HG03565 (cell line): ENCODE measurements around the gene ANKRD11.
"Not testable (repeated sequence)": the region's sequence is repeated elsewhere in the genome, so short reads cannot be mapped to it uniquely, and the experiment has no call there.

Source experiments
- ATAC-seq: cut with Tn5 transposase; IDR thresholded peaks from one replicate; pipeline ENCODE4 v1.9.1; 2021; ENCODE audit warnings: mild to moderate bottlenecking, moderate library complexity; ENCODE audit not compliant: unreplicated experiment

The ANKRD11 gene

DNA sequence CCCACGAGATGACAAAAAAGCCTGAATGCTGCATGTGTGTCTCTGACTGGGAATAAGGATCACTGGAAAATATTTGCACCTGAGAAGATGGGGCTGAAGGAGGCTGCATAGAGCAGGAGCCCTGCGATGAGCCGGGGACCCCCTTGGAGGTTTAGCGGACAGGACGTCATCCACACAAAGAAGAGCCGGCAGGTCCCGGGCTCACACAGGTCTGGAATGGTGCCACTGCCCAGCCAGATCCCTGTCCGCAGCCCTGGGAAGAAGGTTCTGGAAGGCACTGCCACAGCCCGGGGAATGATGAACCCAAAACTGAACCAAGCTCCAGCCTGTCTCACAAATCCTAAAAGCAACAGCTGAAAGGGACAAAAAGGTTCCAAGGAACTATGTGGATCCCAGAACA, 101.8 kb downstream of the ANKRD11 start:
- ATAC-seq = no peak

DNA sequence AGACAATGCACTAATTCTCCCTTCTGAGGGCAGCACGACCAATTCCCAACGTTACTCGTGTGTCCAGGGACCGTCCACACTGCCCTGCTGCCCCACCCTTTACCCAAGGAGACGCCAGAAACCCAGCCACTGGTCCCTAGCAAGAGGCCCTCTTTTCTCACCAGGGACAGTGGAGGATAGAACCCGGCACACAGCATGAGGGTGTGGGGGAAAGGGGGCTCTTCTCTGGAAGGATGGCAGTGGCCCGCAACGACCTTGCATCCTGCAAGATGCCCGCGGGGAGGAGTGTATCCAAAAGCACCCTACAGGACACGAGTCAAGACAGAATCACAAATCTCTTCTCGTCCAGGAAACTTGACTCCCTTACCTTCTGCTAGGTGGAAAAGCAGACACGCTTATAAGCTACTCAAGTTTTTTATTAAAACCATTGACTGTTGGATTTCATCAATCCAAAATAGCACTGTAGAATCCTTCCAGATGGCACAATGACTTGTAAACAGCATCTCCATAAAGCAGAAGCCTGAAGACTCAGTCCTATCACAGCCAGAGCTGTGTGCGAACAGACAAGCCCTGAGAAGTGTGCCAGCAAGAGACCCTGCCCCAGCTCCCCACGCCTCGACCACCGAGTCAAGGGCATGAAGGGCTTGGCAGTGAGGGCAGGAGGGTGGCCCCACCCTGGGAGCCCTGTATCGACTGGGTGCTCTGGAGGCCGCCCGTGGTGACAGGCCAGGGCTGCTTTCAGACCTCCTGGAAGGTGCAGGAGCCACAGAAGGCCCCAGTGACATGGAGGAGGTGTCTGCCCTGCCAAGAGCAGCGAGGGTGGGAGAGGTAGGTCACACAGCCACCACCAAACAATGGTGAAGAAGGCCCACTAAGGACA, 103.8 kb downstream of the ANKRD11 start:
- no peak for ATAC-seq

DNA sequence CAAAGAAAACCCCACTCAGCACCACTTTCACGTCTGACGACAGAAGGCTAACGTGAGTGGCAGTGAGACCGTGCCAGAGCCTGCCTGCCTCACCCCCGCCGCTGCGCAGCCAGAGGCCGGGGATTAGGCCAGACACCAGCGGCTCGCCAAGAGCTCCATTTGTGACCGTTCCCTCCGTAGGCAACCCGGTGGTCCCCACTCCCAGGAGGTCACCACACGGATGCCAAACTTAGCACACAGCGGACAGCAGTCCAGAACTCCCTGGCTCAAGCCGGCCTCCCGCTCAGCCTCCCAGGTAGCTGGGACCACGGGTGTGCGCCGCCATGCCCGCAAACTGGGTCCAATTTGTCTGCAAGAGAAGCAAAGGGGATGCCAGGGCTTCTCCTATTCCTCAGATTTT, 104.6 kb downstream of the ANKRD11 start:
- ATAC-seq = no peak

DNA sequence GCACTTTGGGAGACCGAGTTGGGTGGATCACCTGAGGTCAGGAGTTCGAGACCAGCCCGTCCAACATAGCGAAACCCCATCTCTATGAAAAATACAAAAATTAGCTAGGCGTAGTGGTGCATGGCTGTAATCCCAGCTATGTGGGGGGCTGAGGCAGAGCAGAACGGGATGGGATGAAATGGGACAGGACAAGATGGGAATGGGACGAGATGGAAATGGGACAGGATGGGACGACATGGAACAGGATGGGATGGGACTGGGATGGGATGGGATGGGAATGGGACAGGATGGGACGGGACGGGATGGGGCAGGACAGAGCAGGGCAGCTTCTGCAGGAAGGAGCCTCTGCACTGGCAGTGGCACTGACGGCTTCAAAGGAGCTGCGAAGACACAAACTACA, 106.1 kb downstream of the ANKRD11 start:
- no peak for ATAC-seq

DNA sequence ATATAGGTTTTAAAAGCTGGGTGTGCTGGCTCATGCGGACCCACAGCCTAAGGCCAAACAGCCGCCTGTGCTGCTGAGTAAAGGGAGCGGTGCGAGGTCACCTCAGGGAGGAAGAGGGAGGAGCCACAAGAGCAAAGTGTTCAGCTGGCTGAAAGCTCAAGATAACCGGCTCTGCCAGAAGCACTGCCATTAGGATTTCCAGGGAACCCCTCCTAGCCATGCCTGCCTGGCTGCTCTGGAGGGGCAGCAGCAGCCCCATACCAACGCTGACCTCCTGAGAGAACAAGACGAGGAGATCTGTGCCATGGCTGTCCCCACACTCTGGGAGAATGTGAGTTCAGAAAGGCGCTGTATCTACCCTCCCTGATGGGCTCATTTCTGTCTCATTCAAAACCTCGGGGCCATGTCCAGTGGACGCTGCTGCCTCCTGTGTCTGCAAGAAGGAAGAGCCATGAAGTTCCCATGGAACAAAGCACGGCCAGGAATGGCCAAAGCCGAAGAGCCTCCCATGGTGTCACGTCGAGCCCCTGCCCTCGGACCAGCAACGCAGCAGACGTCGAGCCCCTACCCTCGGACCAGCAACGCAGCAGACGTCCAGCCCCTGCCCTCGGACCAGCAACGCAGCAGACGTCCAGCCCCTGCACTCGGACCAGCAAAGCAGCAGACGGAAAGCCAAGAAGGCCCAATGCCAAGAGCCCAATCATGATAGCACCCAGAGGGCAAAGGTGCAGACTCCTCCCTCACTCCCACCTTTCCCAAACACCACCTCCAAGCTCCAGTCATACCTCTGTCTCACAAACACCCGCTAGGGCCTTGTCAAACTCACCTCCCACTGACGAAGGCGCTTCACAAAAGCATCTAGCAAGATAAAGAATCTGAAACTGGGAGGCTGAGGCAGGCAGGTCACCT, 107.0 kb downstream of the ANKRD11 start:
- no peak for ATAC-seq

DNA sequence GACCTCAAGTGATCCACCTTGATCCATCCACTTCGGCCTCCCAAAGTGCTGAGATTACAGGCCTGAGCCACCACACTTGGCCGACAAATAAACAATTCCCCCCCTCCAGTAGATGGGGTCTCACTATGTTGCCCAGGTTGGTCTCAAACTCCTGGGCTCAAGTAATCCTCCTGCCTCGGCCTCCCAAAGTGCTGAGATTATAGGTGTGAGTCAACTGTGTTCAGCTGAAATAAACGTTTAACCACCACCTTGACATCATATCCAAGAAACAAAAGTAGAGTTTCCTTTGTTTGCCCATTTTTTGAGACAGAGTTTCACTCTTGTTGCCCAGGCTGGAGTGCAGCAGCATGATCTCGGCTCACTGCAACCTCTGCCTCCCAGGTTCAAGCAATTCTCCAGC, 107.8 kb downstream of the ANKRD11 start:
- ATAC-seq = not testable (repeated sequence)

DNA sequence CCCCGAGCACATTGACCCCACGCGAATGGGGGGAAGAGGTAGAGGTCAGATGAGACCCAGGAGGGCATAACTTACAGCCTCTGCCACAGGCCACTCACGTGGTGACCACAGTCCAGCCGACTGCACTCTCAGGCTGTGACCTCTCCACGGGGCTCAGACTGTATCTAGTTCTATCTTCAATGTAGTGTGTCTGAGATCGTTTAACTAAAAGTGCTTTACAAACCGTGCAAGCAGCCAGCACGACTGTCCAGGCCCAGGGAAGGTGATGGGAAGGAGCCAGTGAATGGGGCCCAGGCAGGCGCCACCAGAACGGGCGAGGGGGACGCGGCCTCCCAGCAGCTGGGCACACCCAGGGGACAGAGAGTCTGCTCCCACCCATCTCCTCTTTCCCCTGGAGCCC, 108.6 kb downstream of the ANKRD11 start:
- no peak for ATAC-seq

DNA sequence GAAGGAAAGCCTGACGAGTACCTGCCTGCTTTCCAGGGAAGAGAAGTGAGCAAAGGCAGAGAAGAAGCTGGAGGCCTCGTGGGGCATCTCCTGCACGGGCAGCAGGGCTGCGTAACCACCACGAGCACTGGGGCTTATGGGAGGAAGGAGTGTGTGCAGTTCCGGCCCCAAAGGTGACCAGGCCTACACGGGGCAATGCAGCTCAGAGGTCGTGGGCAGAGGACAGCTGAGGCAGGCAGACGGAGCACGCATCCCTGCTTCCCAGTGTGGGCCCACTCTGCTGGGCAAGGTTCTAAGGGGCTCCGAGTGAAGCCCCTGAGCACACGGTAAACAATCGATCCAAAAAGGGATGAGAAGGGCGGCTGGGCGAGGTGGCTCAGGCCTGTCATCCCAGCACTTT, 109.7 kb downstream of the ANKRD11 start:
- no peak for ATAC-seq

DNA sequence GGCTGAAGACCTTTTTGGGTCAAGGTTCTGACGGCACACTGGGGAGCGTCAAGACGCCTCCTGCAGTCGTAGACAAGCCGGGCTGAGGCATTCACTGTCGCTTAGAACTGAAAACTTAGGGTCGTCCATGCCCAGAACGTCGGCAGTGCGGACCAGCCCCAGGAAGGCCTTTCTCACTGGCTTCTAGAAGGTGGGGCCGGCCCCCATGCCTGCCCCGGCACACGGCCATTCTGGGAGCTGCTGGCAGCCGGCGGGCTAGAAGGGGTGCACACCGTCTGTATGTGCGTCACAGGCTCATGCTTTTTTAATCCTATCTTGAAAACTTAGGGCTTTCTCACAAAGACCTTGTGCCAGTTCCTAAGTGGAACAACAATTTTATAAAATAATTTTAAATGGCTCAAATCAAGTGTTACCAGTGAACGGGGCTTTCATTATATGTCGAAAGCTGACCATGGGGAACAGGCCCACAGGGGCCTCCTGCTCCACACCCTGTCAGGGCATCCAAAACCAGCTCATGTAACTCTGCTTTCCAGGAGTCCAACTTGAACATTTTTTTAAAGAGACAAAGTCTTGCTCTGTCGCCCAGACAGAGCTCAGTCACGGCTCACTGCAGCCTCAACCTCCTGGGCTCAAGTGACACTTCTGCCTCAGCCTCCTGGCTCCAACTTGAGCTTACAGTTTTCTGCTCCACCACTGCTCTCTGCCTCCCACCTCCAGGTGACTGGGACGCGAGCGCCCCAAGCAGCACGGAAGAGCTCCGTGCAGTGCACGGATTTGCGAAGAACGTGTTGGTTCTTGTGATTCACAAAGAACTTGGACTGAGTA, 111.2 kb downstream of the ANKRD11 start:
- no peak for ATAC-seq

DNA sequence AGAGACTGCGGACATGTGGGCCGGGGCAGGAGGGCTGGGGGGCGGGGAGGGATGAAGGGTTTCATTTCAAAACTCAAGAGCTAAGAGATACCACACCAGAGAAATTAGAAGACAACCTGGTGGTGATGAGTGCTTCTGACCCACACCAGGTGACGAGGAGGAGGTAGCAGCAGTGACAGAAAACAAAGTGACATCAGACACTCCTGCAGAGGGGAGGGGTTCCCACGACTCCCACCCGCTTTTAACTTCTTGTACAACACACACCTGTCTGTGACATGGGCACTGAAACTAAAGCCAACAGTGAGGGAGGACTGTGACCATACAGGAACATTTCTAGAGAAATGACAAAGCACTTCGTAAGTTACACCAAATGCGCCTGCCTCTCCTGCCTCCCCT, 112.9 kb downstream of the ANKRD11 start:
- no peak for ATAC-seq

DNA sequence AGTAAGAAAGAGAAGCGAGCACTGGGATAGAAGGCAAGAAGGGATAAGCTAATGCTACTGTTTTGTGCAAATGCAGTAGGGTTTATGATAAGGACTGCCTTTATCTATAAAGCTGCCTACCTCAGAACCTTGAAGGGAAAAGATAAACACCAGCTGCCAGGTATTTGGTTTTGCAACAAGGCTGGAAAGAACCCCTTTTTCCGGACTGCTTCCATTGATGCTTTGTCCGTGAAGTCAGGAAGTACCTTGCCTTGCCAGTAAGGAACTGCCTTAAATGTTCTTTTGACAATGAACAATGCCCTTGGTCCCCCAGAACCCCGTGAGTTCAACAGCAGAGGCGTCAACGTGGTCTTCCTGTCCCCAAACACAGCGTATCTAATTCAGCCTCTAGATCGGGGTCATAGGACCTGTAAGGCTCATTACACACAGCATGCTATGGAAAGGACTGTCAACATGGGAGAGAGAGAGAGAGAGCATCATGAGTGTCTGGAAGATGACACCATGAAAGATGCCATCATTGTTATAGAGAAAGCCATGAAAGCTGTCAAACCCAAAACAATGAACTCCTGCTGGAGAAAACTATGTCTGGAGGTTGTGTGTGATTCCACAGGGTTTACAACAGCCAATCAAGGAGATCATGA, 113.4 kb downstream of the ANKRD11 start:
- no peak for ATAC-seq

DNA sequence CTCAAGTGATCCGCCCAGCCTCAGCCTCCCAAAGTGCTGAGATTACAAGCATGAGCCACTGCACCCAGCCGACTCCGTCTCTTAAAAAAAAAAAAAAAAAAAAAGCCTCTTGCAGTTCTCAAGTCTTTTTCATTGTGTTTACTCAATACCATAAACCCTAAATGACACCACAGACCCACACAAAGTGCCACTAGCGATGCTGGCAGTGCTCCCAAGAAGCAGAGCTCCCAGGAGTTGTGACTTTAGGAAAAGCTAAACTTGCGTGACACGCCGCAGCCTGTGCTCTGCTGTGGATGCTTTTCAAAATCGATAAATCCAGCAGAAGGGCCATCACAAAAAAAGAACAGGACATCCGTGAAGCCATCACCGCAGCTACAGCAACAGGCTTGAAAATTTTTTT, 114.7 kb downstream of the ANKRD11 start:
- ATAC-seq = no peak

DNA sequence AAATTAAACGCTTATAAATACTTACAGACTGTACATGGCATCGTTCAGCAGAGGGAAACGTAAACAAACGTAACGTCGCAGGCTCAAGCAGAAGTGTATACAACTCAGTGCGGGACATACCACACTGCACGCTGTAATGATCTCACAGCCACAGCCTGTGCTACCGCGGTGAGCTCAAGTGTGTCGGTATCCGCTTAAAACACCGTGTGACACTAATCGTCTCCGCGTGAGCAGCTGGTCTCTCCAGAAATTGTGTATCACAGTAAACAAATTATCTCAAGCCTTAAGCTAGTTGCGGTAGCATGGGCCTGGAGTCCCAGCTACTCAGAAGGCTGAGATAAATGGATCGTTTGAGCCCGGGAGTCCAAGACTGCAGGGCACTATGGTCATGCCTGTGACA, 115.3 kb downstream of the ANKRD11 start:
- ATAC-seq = no peak

DNA sequence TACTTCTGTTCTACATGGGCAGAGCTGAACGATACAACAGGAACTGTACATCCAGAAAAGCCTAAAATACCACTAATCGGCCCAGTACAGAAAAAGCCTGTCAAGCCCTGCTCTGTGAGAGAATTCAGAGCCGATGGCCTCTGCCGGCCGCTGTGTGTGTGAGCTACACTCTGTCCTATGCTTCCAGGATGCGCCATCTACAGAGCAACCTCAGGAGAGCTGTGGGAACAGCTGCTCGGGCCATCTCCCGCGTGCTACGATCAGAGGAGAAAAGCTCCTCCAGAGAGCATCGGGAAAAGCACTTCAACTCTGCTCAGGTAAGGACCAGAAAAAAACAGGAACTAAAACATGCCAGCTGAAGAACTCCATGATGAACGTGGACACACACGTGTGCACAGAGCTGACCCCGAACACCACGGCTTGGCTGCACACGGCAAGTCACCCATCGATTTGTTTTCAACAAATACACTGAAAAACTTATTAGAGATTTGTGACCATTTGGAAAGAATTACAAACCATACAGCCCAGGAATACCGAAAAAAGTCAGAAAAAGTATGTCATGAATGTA, 115.9 kb downstream of the ANKRD11 start:
- no peak for ATAC-seq

DNA sequence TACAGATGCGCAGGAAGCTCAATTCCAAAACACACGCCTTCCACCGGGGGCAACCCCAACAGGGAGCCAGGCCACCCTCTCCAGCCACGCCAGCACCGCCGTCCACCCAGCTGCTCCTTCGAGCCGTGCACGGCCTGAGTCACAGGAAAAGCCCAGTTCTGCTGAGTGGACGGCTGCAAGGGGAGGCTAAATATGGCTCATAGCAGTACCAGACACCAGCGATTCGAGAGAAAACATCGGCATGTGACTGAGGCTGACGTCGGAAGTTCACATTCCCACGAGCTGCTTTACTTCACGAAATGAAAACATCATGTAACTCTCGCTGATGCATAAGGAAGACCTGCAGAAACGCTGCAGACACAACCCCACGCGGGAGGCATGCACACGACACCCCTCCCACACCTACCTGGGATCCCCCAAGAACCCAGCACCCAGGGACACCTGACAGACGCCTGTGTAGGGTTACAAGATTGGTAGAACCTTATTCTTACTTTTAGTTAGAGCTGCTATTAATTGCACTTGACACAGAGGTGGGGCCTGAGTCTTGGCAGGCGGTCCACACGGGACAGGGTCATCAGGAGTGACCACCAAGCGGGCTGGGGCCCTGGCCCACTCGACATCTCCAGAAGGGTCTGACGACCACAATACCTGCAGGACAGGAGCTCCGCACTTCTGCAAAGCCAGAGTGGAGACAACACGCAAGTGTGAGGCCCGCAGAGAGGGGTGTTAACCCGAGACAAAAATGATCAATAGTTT, 116.8 kb downstream of the ANKRD11 start:
- ATAC-seq = no peak

DNA sequence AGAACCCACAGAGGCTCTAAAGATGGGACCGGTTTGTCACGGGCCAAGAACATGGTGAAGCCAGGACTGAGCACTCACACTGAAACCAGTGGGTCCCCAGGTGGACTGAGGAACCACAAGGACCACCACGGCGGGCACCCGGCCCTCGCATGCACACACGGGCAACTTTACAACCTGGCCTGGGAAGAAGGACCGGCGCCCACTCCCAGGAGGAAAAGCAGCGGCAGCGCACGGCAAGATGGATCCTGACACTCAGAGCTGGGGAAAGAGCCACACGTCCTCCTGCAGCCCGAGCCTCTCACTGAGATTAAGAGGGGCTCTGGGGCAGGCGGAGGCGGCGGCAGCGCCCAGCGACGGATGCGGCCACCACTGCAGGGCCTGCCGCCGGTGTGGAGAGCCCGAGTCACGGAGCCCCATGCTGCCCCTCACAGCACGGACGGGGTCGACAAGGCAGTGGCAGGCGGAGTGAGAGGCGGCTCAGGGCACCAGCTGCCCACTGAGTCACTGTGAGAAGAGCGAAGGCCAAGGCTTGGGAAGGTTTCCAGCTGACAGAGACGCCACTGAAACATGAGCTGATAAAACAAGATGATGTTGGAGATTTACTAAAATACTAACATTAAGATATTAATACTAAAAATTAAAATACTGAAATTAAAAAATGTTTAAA, 118.3 kb downstream of the ANKRD11 start:
- no peak for ATAC-seq

DNA sequence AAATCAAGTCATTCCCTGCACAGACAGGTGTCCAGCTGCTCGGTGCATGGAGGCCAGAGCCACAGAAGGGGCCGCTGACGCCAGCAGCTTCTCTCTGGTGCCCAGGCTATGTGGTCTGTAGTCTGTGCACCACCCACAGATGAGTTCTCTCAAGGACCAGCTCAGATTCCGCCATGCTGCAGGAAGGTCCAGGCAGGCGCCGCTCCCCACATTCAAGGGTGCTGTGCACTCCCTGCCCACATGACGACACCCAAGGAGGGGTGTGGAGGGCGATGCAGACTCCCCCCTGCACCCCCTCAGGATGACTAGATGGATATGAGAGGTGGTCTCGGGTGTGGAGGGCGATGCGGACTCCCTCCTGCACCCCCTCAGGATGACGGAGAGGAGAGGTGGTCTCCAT, 119.0 kb downstream of the ANKRD11 start:
- ATAC-seq = no peak

DNA sequence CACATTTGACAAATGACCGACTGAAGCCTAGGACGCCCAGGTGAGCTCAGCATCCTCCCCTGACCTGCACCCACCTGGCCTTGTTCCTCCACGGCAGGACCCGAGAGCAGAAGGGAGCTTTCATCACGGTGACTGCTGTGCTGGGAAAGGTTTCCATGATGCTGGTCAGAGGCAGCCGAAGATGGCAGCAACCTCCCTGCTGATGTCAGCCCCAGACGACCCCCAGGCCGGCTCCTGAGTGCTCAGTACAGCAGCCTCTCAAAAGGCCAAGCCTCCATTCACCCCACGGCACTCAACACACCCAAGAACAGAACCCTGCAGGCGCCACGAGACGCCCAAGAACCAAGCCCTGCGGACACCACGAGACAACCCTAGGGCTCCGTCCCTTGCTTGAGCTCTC, 119.8 kb downstream of the ANKRD11 start:
- no peak for ATAC-seq

DNA sequence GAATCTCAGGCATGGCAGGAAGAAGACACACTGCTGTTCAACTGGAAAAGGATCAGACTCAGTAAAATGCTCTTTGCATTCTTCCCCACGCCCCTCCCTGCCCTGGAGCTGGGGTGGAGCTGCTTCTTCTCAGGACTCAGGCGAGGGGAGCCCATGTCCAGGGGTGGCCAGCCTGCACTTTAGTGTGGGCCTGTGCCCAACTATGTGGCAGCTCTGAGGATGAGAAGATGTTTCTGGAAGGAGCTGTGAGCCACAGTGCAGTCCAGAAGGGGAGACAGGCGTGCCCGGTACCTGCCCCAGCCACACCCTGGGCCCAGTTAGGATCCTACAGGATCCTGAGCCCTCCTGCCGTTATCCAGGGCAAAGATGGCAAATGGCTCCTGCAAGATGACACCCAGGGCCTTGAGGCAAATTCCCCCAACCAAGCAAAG, 120.3 kb downstream of the ANKRD11 start:
- ATAC-seq = no peak
